NCI-H2227 (cell line): Measurements from ENCODE around the gene ROR1.

Experiments used
- DNase-seq: peaks from one replicate; lab custom pipeline; 2025; ENCODE audit not compliant: unreplicated experiment; lab: John Stamatoyannopoulos, UW

Gene ROR1

DNA sequence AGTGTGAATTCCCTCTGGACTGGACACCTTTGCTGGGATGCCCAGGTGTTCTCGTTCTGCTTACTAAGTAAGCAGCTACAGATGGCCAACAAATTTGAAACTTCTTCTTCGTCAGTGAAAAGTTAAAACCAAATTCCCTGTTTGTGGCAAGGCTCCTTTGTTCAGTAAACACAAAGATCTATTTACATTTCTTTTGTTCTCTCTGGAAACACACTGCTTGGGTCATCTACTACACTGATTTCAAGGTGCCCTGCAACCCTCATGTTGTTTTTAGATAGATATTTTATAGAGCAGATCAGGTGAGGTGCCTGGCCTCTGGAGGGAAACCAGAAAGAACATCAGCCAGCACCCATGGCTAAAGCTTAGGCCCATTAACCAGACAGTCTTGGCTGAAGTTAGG is 272.4 kb downstream of the ROR1 start:
- no peak for DNase-seq

DNA sequence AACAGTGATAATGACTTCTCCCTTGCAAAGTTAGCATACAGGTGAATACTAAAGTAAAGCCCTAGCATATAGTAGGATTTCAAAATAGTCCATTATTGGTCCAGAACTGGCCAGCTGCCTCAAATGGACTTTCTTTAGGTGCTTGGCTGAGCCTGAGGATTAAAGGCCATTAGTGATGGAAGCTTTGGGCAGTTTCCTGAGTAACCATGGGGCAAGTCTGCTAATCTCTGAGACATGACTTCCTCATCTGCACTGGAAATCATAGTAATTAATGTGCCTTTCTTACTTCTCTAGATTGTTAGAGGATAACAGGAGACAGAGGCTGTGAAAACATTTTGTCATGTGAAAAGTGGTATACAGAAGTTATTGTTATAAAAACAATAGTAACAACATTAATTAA is 273.1 kb downstream of the ROR1 start:
- DNase-seq, result no peak

DNA sequence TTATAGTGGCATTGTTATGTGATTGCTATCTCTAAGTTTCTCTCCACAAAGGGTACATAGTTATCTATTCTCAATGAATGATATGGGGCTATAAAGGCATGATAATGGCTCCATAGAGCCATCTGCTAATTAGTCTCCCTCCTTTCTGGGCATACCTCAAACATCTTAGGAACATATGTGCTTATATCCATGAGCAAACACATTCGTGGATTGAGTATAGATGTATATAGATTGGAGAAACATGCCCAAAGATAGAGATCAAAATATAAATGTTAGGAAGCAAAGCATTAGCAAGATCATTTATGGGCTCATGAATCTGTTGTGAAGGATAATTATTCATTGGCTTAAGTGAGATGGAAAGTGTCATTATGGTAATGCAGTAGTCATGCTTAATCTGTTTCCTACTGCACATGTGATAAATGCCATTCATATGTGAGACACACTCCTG is 273.8 kb downstream of the ROR1 start:
- DNase-seq, result no peak

DNA sequence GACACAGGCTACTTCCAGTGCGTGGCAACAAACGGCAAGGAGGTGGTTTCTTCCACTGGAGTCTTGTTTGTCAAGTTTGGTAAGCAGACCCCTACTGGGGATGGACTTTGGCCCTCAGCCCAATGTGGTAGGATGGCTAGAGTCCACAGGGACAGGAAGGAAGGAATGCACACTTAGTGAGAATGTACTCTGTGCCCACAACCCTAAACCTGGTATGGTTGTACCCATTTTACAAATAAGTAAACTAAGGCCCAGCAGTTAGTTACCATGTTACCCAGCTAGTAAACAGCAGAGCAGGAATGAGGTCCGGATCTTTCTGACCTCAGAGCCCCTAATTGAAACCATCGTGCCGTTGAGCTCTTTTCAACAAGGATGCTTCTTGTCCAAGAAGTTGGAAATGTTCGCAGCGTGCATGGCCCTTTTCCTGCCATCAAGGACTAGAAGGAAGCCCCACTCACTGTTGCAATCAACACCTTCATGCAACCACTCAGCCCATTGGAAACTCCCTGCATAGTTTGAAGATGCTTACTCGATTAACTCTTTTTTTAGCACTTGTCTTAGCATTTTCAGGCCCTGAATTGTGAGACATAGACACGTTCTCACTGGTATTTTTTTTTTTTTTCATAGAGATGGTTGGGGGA is 276.2 kb downstream of the ROR1 start:
- no peak for DNase-seq

DNA sequence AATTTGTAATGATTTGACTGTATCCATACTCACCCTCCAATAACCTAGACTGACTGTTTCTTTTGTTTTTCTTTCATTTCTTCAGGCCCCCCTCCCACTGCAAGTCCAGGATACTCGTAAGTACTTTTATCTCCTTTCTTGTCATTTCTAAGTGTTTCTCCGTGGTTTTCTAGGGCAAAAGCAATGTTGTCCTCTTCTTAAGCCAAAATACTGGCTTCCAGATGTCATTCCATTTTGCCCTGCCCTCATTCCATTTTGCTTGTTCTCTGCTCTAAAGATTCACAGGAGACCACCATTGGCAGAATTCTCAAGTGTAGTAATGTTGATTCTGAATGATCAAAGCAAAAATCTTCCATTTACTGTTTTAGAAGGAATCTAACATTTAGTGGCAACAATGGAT is 276.8 kb downstream of the ROR1 start:
- no peak for DNase-seq

DNA sequence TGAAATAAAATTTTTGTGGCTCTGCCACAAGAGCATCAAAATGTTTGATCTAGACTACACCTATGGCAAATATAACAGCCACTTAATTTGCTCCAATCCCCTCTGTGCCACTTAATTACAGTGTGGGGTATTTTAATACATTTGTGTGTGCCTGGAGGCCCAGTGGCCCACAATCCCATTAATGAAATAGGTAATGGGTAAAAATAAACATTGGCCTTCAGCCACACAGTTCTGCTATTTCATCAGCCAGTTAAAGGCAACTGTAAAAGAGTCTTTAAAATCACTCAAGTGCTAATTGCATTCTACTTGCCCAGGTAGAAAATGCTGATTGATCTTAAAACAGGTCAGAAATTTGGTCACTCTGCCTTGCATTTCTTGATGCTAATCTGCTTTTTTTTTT is 278.0 kb downstream of the ROR1 start:
- no peak for DNase-seq

DNA sequence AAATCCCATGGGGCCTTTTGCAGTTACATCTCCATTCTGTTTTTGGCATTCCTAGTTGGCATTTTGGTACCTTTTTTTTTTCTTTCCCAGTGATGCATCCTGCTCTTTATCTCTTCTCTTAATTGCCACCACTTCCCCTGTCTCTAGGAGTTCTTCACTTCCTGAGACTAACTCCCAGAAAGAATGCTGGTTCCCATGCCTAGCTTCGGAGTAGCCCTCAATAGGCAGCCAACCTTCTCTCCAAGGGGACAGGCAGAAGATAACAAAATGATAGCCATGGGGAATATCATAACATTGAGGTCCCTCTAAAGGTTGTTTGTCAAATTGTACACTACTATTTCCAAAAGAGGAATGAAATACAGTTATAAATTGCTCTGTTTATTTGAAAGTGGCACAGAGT is 279.0 kb downstream of the ROR1 start:
- no peak for DNase-seq

DNA sequence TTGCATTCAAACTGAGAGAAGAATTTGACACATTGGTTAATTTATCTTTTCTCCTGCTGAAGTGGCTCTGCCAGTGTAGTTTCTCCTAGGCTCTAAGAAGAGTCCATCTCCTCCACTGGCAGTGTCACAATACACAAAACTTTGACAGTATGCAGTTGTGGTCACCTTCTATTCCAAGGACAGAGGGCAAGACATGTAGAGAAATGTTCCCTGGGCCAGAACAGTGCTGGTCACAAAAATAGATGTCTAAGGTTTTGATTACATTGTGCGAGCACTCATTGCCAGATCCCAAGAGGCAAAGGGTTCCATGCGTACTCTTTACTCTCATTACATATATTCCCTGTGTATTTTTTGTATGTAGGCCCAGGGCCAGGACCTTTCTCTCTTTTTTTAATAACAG is 281.5 kb downstream of the ROR1 start:
- no peak for DNase-seq

DNA sequence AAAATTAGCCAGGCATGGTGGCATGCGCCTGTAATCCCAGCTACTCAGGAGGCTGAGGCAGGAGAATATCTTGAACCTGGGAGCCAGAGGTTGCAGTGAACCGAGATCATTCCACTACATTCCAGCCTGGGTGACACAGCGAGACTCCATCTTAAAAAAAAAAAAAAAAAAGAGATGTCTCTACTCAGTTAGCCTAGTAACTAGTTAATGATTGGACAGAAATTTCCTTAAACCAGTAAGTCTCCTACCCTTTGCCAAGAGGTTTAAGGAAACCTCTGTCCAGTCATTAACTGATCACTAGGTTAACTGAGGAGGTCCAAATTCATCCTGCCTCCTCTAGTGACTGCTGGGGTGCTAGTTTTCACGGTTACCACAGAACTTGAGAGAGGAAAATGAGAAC is 285.7 kb downstream of the ROR1 start:
- no peak for DNase-seq

DNA sequence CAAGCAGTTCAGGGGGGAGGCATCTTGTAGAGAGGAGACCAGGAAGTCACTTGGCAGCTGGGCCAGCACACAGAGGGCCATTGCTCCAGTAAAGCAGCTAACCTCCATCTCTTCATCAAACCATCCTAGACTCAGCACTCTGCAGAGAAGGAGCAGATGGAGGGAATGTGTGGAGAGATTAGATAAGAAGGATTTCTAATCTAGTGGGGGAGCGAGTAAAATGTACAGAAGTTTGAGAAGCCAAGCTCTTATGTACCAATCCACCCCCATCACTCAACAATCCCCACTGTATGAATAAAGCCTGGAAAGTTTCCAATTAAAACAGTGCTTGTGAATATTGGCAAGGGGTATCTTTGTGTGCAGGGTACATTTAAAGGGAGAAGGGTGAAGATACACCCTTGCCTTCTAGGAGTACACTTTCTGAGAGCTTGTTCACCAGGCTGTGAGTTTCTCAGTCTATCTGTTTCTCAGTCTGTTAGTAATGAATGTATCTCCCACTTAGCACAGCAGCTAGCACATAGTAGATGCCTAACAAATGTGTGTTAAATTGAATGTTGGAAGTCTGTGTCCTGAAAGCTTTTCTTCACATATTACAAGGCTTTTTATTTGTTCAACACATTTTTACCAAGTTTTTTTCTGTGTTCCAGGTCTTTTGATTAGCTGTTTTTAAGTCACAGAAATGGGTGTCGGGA is 286.9 kb downstream of the ROR1 start:
- no peak for DNase-seq

DNA sequence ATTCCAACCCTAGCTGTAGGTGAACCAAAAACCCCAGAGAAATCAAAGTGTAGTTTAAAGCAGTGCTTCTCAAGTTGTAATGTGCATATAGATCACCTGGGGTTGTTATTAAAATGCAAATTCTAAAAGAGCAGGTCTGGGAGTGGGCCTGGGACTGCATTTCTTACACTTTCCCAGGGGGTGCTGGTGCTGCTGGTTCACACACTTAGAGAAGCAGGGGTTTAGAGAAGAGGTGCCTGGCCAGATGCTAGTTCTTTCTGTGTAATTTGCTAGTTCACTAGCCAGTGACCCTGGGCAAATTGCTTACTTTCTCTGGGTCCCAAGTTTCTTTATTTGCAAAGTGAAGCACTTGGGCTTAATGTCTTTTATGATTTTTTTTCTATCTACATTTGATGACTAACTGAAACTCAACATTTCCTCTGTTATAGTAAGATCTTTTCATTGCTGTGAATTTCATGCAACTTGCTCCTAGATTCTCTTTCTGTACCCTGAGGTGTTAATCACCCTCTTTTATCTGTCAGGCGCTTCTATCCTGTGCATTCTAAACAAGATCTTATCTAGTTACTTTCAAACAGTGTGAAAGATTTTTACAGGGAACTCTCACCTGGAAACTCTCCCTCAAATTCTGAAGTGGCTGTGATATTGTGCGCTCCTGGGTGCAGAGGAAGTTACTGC is 287.8 kb downstream of the ROR1 start:
- DNase-seq, result no peak

DNA sequence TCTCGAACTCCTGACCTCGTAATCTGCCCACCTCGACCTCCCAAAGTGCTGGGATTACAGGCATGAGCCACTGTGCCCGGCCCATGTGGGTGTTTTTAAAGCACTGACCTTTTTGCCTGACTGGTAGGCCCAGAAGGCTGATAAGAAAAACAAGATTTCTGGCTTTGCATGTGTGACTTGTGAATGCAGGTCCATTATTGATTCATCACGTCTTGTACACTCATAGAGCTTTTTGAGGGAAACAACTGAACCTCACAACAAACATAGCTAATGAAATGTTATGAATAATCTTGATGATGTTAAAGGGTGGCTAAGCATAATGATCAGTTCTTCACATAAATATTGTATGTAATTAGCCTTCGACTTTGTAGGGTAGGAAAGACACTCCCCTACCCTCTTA is 288.7 kb downstream of the ROR1 start:
- no peak for DNase-seq

DNA sequence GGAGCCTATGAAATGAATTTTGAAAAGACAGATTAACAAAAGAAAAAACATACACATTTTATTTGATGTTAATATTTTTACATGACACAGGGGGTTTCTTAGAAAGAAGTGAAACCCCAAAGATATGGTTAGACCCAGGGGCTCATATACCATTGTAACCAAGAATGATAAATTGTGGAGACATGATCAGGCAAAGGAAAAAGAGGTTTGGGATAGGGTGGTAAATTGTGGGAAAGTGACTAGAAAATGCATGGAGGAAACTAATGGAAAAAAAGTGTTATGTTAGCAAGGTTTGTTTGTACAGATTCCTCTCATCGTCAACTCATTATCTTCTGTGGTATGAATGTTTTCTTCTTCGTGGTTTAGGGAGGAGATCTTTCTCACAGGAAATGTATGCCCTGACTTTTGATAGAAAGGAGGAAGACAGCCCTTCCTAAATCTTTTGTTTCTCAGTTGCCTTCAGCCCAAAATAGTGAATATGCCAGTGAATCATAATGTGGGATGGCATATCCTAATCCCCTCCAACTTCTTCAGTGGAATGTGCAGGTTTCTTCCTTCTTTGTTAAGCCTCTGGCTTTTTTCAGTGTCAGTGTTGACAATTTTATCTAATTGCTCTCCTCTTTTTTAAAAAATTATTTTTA is 289.2 kb downstream of the ROR1 start:
- DNase-seq, result no peak

DNA sequence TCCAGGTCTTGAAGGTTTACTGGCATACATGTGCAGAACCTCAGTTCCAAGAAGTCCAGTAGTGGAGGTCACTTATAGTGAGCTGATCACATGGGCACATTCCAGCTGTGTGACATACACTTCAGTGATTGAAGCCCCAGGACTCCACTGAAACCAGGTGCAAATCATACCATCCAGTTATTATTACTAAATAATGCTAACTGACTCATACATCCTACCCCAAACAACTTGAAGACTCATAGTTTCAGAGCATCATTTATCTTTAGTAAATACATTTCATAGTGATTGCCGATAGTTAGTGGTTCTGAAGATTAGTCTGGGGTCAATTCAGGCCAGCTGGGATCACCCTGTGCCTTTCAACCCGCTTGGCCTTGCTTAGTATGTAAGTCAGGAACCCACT is 291.8 kb downstream of the ROR1 start:
- DNase-seq, result no peak

DNA sequence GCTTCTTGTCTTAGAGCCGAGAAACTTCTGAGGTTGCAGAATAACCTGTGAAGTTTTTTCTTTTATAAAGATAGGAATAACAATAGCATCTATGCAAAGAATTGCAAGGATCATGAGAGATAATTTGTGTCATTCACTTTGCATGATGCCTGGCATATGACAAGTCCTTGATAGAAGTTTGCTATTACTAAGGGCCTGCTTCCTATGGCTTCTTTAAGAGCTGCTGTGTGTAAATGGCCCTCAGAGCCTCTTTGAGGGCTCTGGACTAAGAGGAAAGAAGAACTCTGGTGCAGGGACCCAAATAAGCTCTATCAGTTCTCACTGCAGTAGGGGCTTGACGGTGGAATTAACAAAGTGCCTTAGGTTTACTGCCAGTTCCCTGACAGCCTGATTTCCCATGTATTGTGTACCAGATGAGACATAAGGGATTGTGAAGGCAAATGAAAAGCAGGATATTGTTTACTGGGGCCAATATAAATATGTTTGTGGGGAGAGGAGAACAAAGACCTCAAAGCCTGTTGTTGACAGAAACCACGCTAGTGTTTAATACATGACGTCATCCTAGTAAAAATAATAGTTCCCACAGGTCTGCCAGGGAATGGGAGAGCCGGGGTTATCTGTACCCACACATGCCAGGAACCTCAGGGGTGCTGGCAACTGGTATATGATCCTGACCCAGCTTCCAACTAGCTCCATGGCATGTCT is 298.4 kb downstream of the ROR1 start:
- no peak for DNase-seq

DNA sequence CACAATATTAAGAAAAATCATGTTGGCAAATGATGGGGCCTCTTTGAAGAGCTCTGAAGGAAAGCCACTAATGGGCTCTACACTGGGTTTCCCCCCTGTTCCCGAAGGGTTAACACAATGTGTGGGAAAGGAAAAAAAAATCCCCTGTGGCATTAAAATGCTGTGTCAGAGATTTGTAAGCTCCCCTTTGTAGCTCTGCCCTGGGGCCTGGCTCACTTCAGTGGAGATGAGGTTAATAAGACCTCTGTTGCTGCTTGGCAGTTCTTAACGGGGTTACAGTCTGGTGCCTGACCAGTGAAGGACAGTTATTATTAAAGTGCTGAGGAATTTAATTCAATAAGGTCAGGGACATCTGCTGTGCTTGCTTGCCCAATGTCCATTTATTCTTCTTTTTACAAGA is 299.9 kb downstream of the ROR1 start:
- no peak for DNase-seq

DNA sequence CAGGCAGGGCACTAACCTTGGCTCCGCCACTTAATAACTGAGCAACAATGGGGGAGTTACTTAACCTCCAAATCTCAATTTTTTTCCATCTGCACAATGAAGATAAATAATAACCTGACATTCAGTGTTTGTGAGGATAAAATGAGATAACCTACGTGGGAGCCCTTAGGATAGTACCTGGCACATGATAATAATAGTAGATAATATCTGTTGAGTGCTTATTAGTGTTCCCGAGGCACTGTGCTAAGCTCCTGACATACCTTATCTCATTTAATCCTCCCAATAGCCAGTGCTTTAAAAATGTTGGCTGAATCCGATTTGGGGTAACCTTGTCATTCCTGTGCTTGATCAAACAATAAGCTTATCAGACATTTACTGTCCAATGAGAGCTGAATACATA is 300.9 kb downstream of the ROR1 start:
- no peak for DNase-seq

DNA sequence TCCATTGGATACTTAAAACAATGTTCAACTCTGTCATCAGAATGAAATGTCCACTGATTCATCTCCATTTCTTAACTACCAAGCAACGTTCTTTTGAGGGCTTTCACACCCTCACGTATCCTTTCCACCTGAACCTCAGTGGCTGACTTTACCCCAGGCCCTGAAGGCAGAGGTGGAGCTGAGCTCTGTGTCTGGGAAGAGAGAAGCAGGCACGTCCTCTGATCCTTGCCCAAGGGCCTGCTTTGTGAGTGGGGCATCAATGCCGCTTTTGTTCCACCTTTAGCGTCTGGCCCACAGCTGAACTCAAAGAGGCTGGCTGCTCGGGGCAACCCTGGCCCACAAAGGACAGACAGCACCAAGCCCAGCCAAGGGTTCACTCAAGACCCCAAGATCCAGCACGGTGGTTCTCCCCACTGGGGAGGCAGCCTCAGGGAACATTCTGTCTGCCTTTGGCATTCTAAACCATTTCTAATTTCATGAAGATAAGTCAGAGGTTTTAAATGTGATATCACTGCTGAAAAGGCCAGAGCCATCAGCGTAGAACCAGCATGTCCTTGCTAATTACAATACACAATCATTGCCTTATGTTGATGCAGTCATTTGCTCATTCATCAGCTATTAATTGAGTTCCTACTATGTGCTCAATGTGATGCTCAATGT is 303.6 kb downstream of the ROR1 start:
- DNase-seq, result no peak

DNA sequence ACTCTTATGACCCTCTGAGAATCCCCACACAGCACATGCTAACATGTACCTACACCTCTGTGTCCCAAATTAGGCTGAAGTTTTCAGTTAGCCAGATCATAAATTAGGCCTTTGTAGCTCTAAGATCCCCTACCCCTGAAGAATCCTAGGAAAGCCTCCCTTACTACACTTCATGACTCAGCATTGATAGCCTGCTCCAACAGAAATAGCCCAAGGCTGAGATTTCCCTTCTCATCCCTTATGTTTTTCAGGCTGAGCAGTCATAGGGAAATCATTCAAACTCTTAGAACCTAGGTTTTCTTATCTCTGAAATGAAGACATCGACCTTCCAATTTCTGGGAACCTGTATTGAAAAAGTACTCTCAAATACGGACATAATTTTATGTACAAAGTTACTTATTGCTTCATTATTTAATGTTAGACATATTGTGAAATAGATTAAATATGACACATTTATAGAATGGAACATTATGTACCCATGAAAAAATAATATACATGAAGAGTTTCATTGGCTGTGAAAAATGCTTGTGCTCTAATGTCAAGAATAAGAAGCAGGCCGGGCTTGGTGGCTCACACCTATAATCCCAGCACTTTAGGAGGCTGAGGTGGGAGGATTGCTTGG is 307.2 kb downstream of the ROR1 start:
- no peak for DNase-seq

DNA sequence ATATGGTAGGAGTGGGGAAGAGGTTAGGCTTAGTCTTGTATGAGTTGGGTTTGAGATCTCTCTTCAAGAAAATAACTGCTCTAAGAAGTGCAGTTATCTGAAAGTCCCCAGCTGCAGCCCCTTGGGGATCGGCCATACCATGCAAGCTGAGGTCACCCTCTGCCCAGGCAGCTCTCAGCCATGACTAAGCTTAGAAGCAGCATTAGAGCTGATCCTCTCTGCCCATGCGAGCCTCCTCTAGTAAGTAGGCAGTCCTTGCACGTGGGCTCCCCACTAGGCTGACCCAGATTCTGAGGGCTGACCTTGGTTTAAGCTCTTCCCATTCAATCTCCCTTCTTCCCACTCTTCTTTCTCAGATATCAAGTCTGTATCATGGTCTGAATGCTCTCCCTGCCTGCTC is 308.6 kb downstream of the ROR1 start:
- no peak for DNase-seq
